Neural cell (in vitro differentiated cells): ENCODE results near the gene FCRLA. TPM values are rescaled to one million over a fixed set of nuclear protein-coding genes. Genes with fewer than 3 reads are reported as not detected.

Experiments
- H2AFZ ChIP-seq: fragments of 200-600, 300-800 bp; sonication (generic), shearing (Covaris generic); 2 replicates; pipeline ENCODE4 v1.6.0; 2014; ENCODE audit warnings: low read depth, mild to moderate bottlenecking, antibody characterized with exemption, low read length, moderate library complexity
- H3F3A ChIP-seq: fragments of 200-600 bp; shearing (Covaris generic); 2 replicates; pipeline ENCODE4 v1.6.1; 2016; ENCODE audit warnings: mild to moderate bottlenecking, moderate library complexity, mixed read lengths, antibody characterized with exemption, low read length; ENCODE audit not compliant: insufficient read depth, poor library complexity, severe bottlenecking
- H3K27ac ChIP-seq: fragments of 200-600, 300-800 bp; sonication (generic), shearing (Covaris generic); 2 replicates; pipeline ENCODE4 v1.5.1; 2014; ENCODE audit warnings: mild to moderate bottlenecking, low read length, moderate library complexity
- H3K27me3 ChIP-seq: fragments of 300-800, 200-600 bp; sonication (generic), shearing (Covaris generic); 2 replicates; pipeline ENCODE4 v1.6.0; 2014; ENCODE audit warnings: mild to moderate bottlenecking, low read depth, low read length, moderate library complexity; ENCODE audit not compliant: insufficient read depth
- H3K36me3 ChIP-seq: fragments of 300-800, 200-600 bp; sonication (generic), shearing (Covaris generic); 2 replicates; pipeline ENCODE4 v1.5.1; 2014; ENCODE audit warnings: mild to moderate bottlenecking, antibody characterized with exemption, low read length, moderate library complexity; ENCODE audit not compliant: insufficient read depth
- H3K4me2 ChIP-seq: fragments of 300-800, 200-600 bp; sonication (generic), shearing (Covaris generic); 2 replicates; pipeline ENCODE4 v1.6.0; 2014; ENCODE audit warnings: mild to moderate bottlenecking, low read length
- H3K4me3 ChIP-seq: fragments of 300-800, 200-600 bp; sonication (generic), shearing (Covaris generic); 2 replicates; pipeline ENCODE4 v1.5.1; 2014; ENCODE audit warnings: mild to moderate bottlenecking, low read length, moderate library complexity
- H3K79me2 ChIP-seq: fragments of 200-600 bp; shearing (Covaris generic); replicated peaks from 2 replicates; pipeline ENCODE4 v1.6.0; 2014; ENCODE audit warnings: mild to moderate bottlenecking, low read length, moderate library complexity; ENCODE audit not compliant: insufficient read depth
- H3K9ac ChIP-seq: fragments of 300-800, 200-600 bp; sonication (generic), shearing (Covaris generic); 2 replicates; pipeline ENCODE4 v1.6.1; 2016; ENCODE audit warnings: mild to moderate bottlenecking, low read length, mixed read lengths
- H3K9me2 ChIP-seq: fragments of 200-600 bp; shearing (Covaris generic); 2 replicates; pipeline ENCODE4 v1.6.1; 2016; ENCODE audit warnings: mild to moderate bottlenecking, low read length, mixed read lengths; ENCODE audit not compliant: insufficient read depth
- H3K9me3 ChIP-seq: fragments of 200-600, 300-800 bp; sonication (generic), shearing (Covaris generic); 2 replicates; pipeline ENCODE4 v1.6.1; 2016; ENCODE audit warnings: mild to moderate bottlenecking, mixed run types, low read length, moderate library complexity, mixed read lengths
- H4K20me1 ChIP-seq: fragments of 200-600 bp; shearing (Covaris generic); 2 replicates; pipeline ENCODE4 v1.6.1; 2016; ENCODE audit warnings: mild to moderate bottlenecking, mixed run types; ENCODE audit not compliant: insufficient read depth
- CTCF ChIP-seq: fragments of 450-650 bp; IDR thresholded peaks from 2 replicates; pipeline ENCODE4 v1.5.1; 2014; ENCODE audit warnings: antibody characterized with exemption, mild to moderate bottlenecking, moderate library complexity; ENCODE audit not compliant: poor library complexity, severe bottlenecking
- EP300 ChIP-seq: fragments of 450-650 bp; conservative IDR thresholded peaks from 2 replicates; pipeline ENCODE4 v1.6.1; 2014; ENCODE audit warnings: antibody characterized with exemption, mild to moderate bottlenecking, moderate library complexity; ENCODE audit not compliant: poor library complexity, severe bottlenecking
- EZH2 ChIP-seq: fragments of 200-600, 300-800 bp; shearing (Covaris generic), sonication (generic); IDR thresholded peaks from 2 replicates; pipeline ENCODE4 v1.6.1; 2014; ENCODE audit warnings: antibody characterized with exemption, low read length, borderline replicate concordance, mild to moderate bottlenecking; ENCODE audit not compliant: insufficient read depth, poor library complexity, severe bottlenecking
- MXI1 ChIP-seq: fragments of 450-650 bp; conservative IDR thresholded peaks from 2 replicates; pipeline ENCODE4 v1.6.1; 2014; ENCODE audit warnings: antibody characterized with exemption, mild to moderate bottlenecking; ENCODE audit not compliant: poor library complexity, severe bottlenecking
- POLR2AphosphoS5 ChIP-seq: IDR thresholded peaks from 2 replicates; pipeline ENCODE4 v1.6.1; 2012
- RAD21 ChIP-seq: fragments of 450-650 bp; conservative IDR thresholded peaks from 2 replicates; pipeline ENCODE4 v1.6.1; 2014; ENCODE audit warnings: antibody characterized with exemption, mild to moderate bottlenecking, moderate library complexity
- REST ChIP-seq: IDR thresholded peaks from 2 replicates; pipeline ENCODE4 v1.6.1; 2012; ENCODE audit warnings: borderline replicate concordance
- SMC3 ChIP-seq: fragments of 450-650 bp; conservative IDR thresholded peaks from 2 replicates; pipeline ENCODE4 v1.6.1; 2014; ENCODE audit warnings: antibody characterized with exemption, mild to moderate bottlenecking, moderate library complexity; ENCODE audit not compliant: poor library complexity
- TAF1 ChIP-seq: IDR thresholded peaks from 2 replicates; pipeline ENCODE4 v1.6.1; 2012; ENCODE audit warnings: low read depth
- polyA plus RNA-seq: library from polyadenylated mRNA; depleted of rRNA; stranded (reverse); fragments of >200 nt; gene quantifications from 2 replicates; pipeline ENCODE4 v1.2.3, GENCODE V29; 2014

FCRLA gene
- polyA plus RNA-seq, 1 donor from 2014 or later, result not detected

DNA sequence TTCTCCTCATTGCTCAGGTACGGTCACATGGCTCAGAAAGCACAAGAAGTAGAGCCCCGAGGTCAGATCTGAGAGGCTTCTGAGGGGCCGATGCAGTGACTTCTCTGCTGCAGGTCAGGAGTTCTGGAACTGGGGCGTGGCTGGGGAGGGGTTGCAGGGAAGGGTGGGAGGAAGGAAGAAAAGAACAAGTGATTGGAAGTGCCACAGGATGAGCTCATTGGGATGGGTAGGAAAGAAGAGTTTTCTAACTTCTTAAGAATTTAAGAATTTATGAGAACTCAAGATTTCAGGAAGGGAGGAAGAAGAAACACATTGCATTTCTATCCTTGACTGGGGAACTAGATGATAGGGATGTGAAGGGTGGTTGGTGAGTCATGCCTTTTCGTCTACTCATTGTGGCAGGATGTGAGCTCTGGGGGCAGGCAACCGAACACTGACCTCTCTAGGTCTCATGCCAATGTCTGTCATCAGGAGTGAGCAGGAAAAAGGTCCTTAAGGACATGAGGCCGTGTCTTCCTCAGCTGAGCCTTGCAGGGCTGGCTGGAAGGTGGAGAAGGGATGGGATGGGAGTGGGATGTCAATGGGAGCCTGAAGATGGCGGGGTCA, 14.8 kb downstream of the FCRLA start:
- Histone ChIP-seq H4K20me1 (no peaks in the 10 kb centered on the region), H3K36me3 (no peaks in the 10 kb centered on the region), H3K4me3 (no peak overlapping the region), H2AFZ (no peak overlapping the region), H3K9me3 (no peaks in the 10 kb centered on the region), H3K9ac (no peak overlapping the region), H3K9me2 (no peaks in the 10 kb centered on the region), H3K27me3 (peaks cover 13% of the 10 kb centered on the region), H3K4me2 (no peak overlapping the region), H3K27ac (no peak overlapping the region), H3K79me2 (no peaks in the 10 kb centered on the region), H3F3A (no peaks in the 10 kb centered on the region)
- TF ChIP-seq RAD21 (no peak), SMC3 (no peak), REST (no peak), POLR2AphosphoS5 (no peak), MXI1 (no peak), EP300 (no peak), EZH2 (no peak), CTCF (no peak), TAF1 (no peak)

GRCh38 chr1:161722406-161722805, 15.4 kb downstream of the FCRLA start:
- Histone ChIP-seq H2AFZ (no peak overlapping the region), H3K4me3 (no peak overlapping the region), H3K36me3 (no peaks in the 10 kb centered on the region), H3K79me2 (no peaks in the 10 kb centered on the region), H3K9me3 (no peaks in the 10 kb centered on the region), H3K27me3 (peaks cover 13% of the 10 kb centered on the region), H3F3A (no peaks in the 10 kb centered on the region), H3K9me2 (no peaks in the 10 kb centered on the region), H4K20me1 (no peaks in the 10 kb centered on the region), H3K4me2 (no peak overlapping the region), H3K9ac (no peak overlapping the region), H3K27ac (no peak overlapping the region)
- TF ChIP-seq EP300, result no peak
- TF ChIP-seq CTCF, result no peak
- no peak for TF ChIP-seq EZH2
- no peak for TF ChIP-seq POLR2AphosphoS5
- no peak for TF ChIP-seq MXI1
- TF ChIP-seq SMC3, result no peak
- no peak for TF ChIP-seq TAF1
- no peak for TF ChIP-seq REST
- TF ChIP-seq RAD21, result no peak
